Amygdala (tissue), 56 donors: ENCODE data around the gene MESP2.

ENCODE experiments used
- DNase-seq, 56 donors: peaks; one replicate each; lab custom pipeline; 2025; lab: John Stamatoyannopoulos, UW

MESP2 gene

GRCh38 chr15:89754361-89755154, 21.6 kb upstream of the MESP2 start:
- no peak for DNase-seq

- DNase-seq, result no peak
These were observed 20.4 kb upstream of the MESP2 start for GRCh38 chr15:89755701-89756100.

- DNase-seq, result no peak
These were observed 19.2 kb upstream of the MESP2 start for GRCh38 chr15:89756897-89757296.

- no peak for DNase-seq
These were observed 17.8 kb upstream of the MESP2 start for GRCh38 chr15:89758283-89758682.

GRCh38 chr15:89758981-89759380, 17.2 kb upstream of the MESP2 start:
- DNase-seq, result no peak

GRCh38 chr15:89759835-89760234, 16.3 kb upstream of the MESP2 start:
- no peak for DNase-seq

- peak in 42 of 56 donors; percentile 10 to 81 (median 42) for DNase-seq
These were observed 15.7 kb upstream of the MESP2 start for GRCh38 chr15:89760303-89761008.

- DNase-seq, result no peak
These were observed 14.9 kb upstream of the MESP2 start for GRCh38 chr15:89761009-89761831.

- DNase-seq, result no peak
These were observed 14.2 kb upstream of the MESP2 start for GRCh38 chr15:89761929-89762328.

- no peak for DNase-seq
These were observed 10.4 kb upstream of the MESP2 start for GRCh38 chr15:89765694-89766093.

- peak in 2 of 56 donors; percentile 11 to 14 for DNase-seq
These were observed 9.5 kb upstream of the MESP2 start for GRCh38 chr15:89766357-89767311.

- no peak for DNase-seq
These were observed 8.7 kb upstream of the MESP2 start for GRCh38 chr15:89767411-89767915.

- no peak for DNase-seq
These were observed 8.0 kb upstream of the MESP2 start for GRCh38 chr15:89768071-89768500.

GRCh38 chr15:89769366-89769765, 6.8 kb upstream of the MESP2 start:
- no peak for DNase-seq

- no peak for DNase-seq
These were observed 6.1 kb upstream of the MESP2 start for GRCh38 chr15:89770041-89770440.

GRCh38 chr15:89772932-89773583, 3.1 kb upstream of the MESP2 start:
- no peak for DNase-seq

- DNase-seq, result no peak
These were observed 1.6 kb upstream of the MESP2 start for GRCh38 chr15:89774492-89774891.

- DNase-seq, result no peak
These were observed 317 bp upstream of the MESP2 start for GRCh38 chr15:89775815-89776214.

- DNase-seq, result no peak
These were observed 1.1 kb downstream of the MESP2 start for GRCh38 chr15:89777073-89777751.
